ENCODE data around the gene PCYT1A.

GRCh38 chr3:196180346-196180745 is 107.2 kb downstream of the PCYT1A start:
- TF ChIP-seq CTCF (IDR thresholded peaks at IDR 0.05; ENCODE audit: borderline replicate concordance, extremely low read depth, low read length, poor library complexity, severe bottlenecking) (no peak), EZH2 (IDR thresholded peaks at IDR 0.05; ENCODE audit: borderline replicate concordance, low read depth, low read length, severe bottlenecking) (no peak)

Data from DND-41 (cell line).